ENCODE measurements around the gene TNRC6B. TPM values are rescaled to one million over a fixed set of nuclear protein-coding genes. Genes with fewer than 3 reads are reported as not detected.

TNRC6B gene
- polyA plus RNA-seq, 1 donor (not counting 4 experiments of a cell fraction or from before 2014, with no cell fraction given): 5.6 TPM

DNA sequence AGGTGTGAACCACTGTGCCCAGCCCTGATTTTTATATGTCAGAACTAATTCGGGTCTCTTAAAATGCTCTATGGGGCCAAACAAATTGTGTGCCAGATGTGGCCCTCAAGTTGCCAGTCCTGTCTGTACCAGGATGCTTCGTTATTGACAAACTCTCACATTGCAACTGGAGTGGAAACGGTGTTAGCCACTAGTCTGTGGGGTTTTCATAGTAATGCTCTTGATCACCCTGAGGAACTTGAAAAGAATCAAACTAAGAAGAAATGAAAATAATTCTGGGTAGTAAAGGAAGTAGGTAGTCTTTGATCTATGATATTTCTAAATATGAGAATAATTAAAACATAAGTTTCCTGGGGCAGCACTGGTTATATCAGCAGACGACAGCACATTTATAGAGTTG is 101.3 kb downstream of the TNRC6B start:
- Histone ChIP-seq H3K4me3 (ENCODE audit: control insufficient read depth in 2 of 3, extremely low read depth in 1 of 3, insufficient read depth in 2 of 3, low read depth in 1 of 3, low read length in 3 of 3) (no peak overlapping the region), H3K9me1 (ENCODE audit: control insufficient read depth, extremely low read depth, insufficient read depth, low read length) (no peaks in the 10 kb centered on the region), H3K79me2 (ENCODE audit: control insufficient read depth, insufficient read depth, low read length) (no peaks in the 10 kb centered on the region), H3K9me3 (ENCODE audit: control insufficient read depth, low read depth, low read length) (no peaks in the 10 kb centered on the region), H4K20me1 (ENCODE audit: control insufficient read depth, extremely low read depth, insufficient read depth, low read length) (no peaks in the 10 kb centered on the region), H3K9ac (ENCODE audit: control insufficient read depth, extremely low read depth, insufficient read depth, low read length) (no peak overlapping the region), H3K4me2 (ENCODE audit: control insufficient read depth, extremely low read depth, insufficient read depth, low read depth, low read length) (no peak overlapping the region), H3K36me3 (ENCODE audit: control insufficient read depth in 2 of 2, extremely low read depth in 1 of 2, insufficient read depth in 2 of 2, low read length in 2 of 2) (peaks cover 0 to 6% of the 10 kb centered on the region in 2 experiments), H3K4me1 (ENCODE audit: control insufficient read depth, extremely low read depth, insufficient read depth, low read length) (peaks cover 17% of the 10 kb centered on the region), H3K27ac (ENCODE audit: control insufficient read depth, insufficient read depth, low read length) (no peak overlapping the region), H3K27me3 (ENCODE audit: control insufficient read depth, extremely low read depth, insufficient read depth, low read length) (no peaks in the 10 kb centered on the region), H2AFZ (ENCODE audit: control insufficient read depth, low read length) (no peak overlapping the region)
- no peak for DNase-seq (ENCODE audit: low read depth, low spot score)
- no peak for TF ChIP-seq EZH2 (IDR thresholded peaks at IDR 0.05; ENCODE audit: low read length)
- TF ChIP-seq, protein P1, sequence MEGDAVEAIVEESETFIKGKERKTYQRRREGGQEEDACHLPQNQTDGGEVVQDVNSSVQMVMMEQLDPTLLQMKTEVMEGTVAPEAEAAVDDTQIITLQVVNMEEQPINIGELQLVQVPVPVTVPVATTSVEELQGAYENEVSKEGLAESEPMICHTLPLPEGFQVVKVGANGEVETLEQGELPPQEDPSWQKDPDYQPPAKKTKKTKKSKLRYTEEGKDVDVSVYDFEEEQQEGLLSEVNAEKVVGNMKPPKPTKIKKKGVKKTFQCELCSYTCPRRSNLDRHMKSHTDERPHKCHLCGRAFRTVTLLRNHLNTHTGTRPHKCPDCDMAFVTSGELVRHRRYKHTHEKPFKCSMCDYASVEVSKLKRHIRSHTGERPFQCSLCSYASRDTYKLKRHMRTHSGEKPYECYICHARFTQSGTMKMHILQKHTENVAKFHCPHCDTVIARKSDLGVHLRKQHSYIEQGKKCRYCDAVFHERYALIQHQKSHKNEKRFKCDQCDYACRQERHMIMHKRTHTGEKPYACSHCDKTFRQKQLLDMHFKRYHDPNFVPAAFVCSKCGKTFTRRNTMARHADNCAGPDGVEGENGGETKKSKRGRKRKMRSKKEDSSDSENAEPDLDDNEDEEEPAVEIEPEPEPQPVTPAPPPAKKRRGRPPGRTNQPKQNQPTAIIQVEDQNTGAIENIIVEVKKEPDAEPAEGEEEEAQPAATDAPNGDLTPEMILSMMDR (optimal IDR thresholded peaks at IDR 0.05 in 1 of 3, IDR thresholded peaks at IDR 0.05 in 1 of 3, conservative IDR thresholded peaks at IDR 0.05 in 1 of 3; ENCODE audit: extremely low read depth in 1 of 3, insufficient read depth in 2 of 3, low read length in 3 of 3): no peak
- dilution Hi-C loops (cut with MboI; ENCODE audit: extremely low pct_ligation_motif_present, low sequenced_read_pairs): no loop called here
- FAIRE-seq: no peak

DNA sequence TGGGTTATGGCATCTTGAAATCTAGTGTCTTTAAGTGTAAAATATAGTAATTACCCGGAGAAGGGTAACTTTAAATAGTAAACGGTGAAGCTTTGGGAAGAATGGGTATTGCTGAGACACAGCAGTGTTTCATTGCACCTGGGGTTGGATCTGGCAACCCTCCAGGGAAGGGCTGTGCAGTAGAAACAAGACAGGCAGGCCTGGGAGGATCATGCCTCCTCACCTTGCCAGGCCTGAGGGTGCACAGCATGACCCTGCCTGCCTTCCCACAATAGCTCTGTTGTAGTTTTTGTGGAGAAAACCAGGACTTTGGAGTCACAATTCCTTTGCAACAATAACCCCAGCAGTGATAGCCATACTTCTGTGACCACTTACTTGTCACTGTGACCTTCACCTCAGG is 104.0 kb downstream of the TNRC6B start:
- no peak for TF ChIP-seq EZH2 (IDR thresholded peaks at IDR 0.05; ENCODE audit: low read length)
- TF ChIP-seq, protein P1 (optimal IDR thresholded peaks at IDR 0.05 in 1 of 3, IDR thresholded peaks at IDR 0.05 in 1 of 3, conservative IDR thresholded peaks at IDR 0.05 in 1 of 3; ENCODE audit: extremely low read depth in 1 of 3, insufficient read depth in 2 of 3, low read length in 3 of 3): no peak
- Histone ChIP-seq H4K20me1 (ENCODE audit: control insufficient read depth, extremely low read depth, insufficient read depth, low read length) (no peaks in the 10 kb centered on the region), H3K36me3 (ENCODE audit: control insufficient read depth in 2 of 2, extremely low read depth in 1 of 2, insufficient read depth in 2 of 2, low read length in 2 of 2) (peaks cover 5 to 8% of the 10 kb centered on the region in 2 experiments), H2AFZ (ENCODE audit: control insufficient read depth, low read length) (no peak overlapping the region), H3K9me1 (ENCODE audit: control insufficient read depth, extremely low read depth, insufficient read depth, low read length) (no peaks in the 10 kb centered on the region), H3K79me2 (ENCODE audit: control insufficient read depth, insufficient read depth, low read length) (no peaks in the 10 kb centered on the region), H3K27me3 (ENCODE audit: control insufficient read depth, extremely low read depth, insufficient read depth, low read length) (no peaks in the 10 kb centered on the region), H3K9me3 (ENCODE audit: control insufficient read depth, low read depth, low read length) (no peaks in the 10 kb centered on the region), H3K4me3 (ENCODE audit: control insufficient read depth in 2 of 3, extremely low read depth in 1 of 3, insufficient read depth in 2 of 3, low read depth in 1 of 3, low read length in 3 of 3) (no peak overlapping the region), H3K4me2 (ENCODE audit: control insufficient read depth, extremely low read depth, insufficient read depth, low read depth, low read length) (peak overlapping the region; percentile 39), H3K4me1 (ENCODE audit: control insufficient read depth, extremely low read depth, insufficient read depth, low read length) (peaks cover 7% of the 10 kb centered on the region), H3K9ac (ENCODE audit: control insufficient read depth, extremely low read depth, insufficient read depth, low read length) (no peak overlapping the region), H3K27ac (ENCODE audit: control insufficient read depth, insufficient read depth, low read length) (peak overlapping the region; percentile 4)
- dilution Hi-C loops (cut with MboI; ENCODE audit: extremely low pct_ligation_motif_present, low sequenced_read_pairs): no loop called here
- FAIRE-seq (peak; percentile 82), DNase-seq (ENCODE audit: low read depth, low spot score) (peak; percentile 15)

Data from keratinocyte (primary cell).